ENCODE measurements around the gene MED23.

- no peak for TF ChIP-seq CTCF (conservative IDR thresholded peaks at IDR 0.05)
- no peak for TF ChIP-seq EZH2 (IDR thresholded peaks at IDR 0.05; ENCODE audit: low read depth)
Measured at GRCh38 chr6:131587909-131588308, 40.1 kb downstream of the MED23 start.

Measured in PC-9 (cell line).